Kidney capillary endothelial cell (primary cell): Measurements from ENCODE around the gene NEGR1.

Source experiments
- DNase-seq: peaks from one replicate; pipeline ENCODE4 v3.0.0-alpha.2; 2018; ENCODE audit warnings: low spot score

The NEGR1 gene

GRCh38 chr1:71850515-71850914 is 431.8 kb downstream of the NEGR1 start:
- DNase-seq, result no peak

GRCh38 chr1:71843012-71843411 is 439.3 kb downstream of the NEGR1 start:
- DNase-seq, result no peak

- DNase-seq, result no peak
Measured at GRCh38 chr1:71839876-71840275, 442.5 kb downstream of the NEGR1 start.

GRCh38 chr1:71836904-71837303 is 445.4 kb downstream of the NEGR1 start:
- no peak for DNase-seq

- no peak for DNase-seq
Measured at GRCh38 chr1:71835442-71835813, 446.9 kb downstream of the NEGR1 start.

GRCh38 chr1:71834601-71835441 is 447.5 kb downstream of the NEGR1 start:
- no peak for DNase-seq

- no peak for DNase-seq
Measured at GRCh38 chr1:71831646-71832045, 450.7 kb downstream of the NEGR1 start.

- no peak for DNase-seq
Measured at GRCh38 chr1:71829346-71829745, 453.0 kb downstream of the NEGR1 start.

- DNase-seq, result no peak
Measured at GRCh38 chr1:71828431-71829012, 453.8 kb downstream of the NEGR1 start.

GRCh38 chr1:71823708-71824305 is 458.5 kb downstream of the NEGR1 start:
- no peak for DNase-seq

GRCh38 chr1:71817028-71817427 is 465.3 kb downstream of the NEGR1 start:
- no peak for DNase-seq

- no peak for DNase-seq
Measured at GRCh38 chr1:71809085-71809484, 473.3 kb downstream of the NEGR1 start.

GRCh38 chr1:71804140-71804539 is 478.2 kb downstream of the NEGR1 start:
- DNase-seq, result no peak

- no peak for DNase-seq
Measured at GRCh38 chr1:71796006-71796405, 486.3 kb downstream of the NEGR1 start.

- no peak for DNase-seq
Measured at GRCh38 chr1:71792264-71792663, 490.1 kb downstream of the NEGR1 start.

GRCh38 chr1:71788113-71788512 is 494.2 kb downstream of the NEGR1 start:
- DNase-seq, result no peak

- DNase-seq, result no peak
Measured at GRCh38 chr1:71787699-71788098, 494.6 kb downstream of the NEGR1 start.

- DNase-seq, result no peak
Measured at GRCh38 chr1:71786218-71786617, 496.1 kb downstream of the NEGR1 start.

- no peak for DNase-seq
Measured at GRCh38 chr1:71785450-71785849, 496.9 kb downstream of the NEGR1 start.

GRCh38 chr1:71785000-71785399 is 497.3 kb downstream of the NEGR1 start:
- DNase-seq, result no peak

- no peak for DNase-seq
Measured at GRCh38 chr1:71784241-71784640, 498.1 kb downstream of the NEGR1 start.

- no peak for DNase-seq
Measured at GRCh38 chr1:71783071-71783470, 499.3 kb downstream of the NEGR1 start.

GRCh38 chr1:71781450-71781849 is 500.9 kb downstream of the NEGR1 start:
- no peak for DNase-seq
